HCT116 (cell line): Measurements from ENCODE around the gene C5AR2.

Experiments used
- CTCF ChIP-seq, 3 experiments: fragments of 200-600 bp in 1 of 3; sonication (generic) in 1 of 3; IDR thresholded peaks in 2 of 3; conservative IDR thresholded peaks in 1 of 3; 2 replicates each; pipeline ENCODE4 v1.5.1; 2012 to 2017; ENCODE audit warnings: low read depth in 2 of 3, low read length in 2 of 3, antibody characterized with exemption in 1 of 3, borderline replicate concordance in 1 of 3, control low read depth in 1 of 3, mild to moderate bottlenecking in 1 of 3, mixed read lengths in 1 of 3, mixed run types in 1 of 3, moderate library complexity in 1 of 3; ENCODE audit not compliant: insufficient read depth in 1 of 3
- EGR1 ChIP-seq: IDR thresholded peaks from 2 replicates; pipeline ENCODE4 v1.6.1; 2012; ENCODE audit warnings: low read depth
- EZH2 ChIP-seq: fragments of 200-600 bp; sonication (generic); IDR thresholded peaks from 2 replicates; pipeline ENCODE4 v1.6.1; 2017; ENCODE audit warnings: antibody characterized with exemption, mixed run types
- EZH2phosphoT487 ChIP-seq: fragments of 200-600 bp; IDR thresholded peaks from 2 replicates; pipeline ENCODE4 v1.6.1; 2018; ENCODE audit warnings: antibody characterized with exemption, borderline replicate concordance
- JUND ChIP-seq: IDR thresholded peaks from 2 replicates; pipeline ENCODE4 v1.6.1; 2012
- POLR2A ChIP-seq: IDR thresholded peaks from 2 replicates; pipeline ENCODE4 v1.7.0; 2011; ENCODE audit warnings: borderline replicate concordance; ENCODE audit not compliant: insufficient read depth, insufficient read length; ENCODE audit errors: extremely low read depth
- POLR2AphosphoS5 ChIP-seq: IDR thresholded peaks from 2 replicates; pipeline ENCODE4 v1.6.1; 2011; ENCODE audit warnings: mild to moderate bottlenecking, low read depth, low read length, moderate library complexity
- REST ChIP-seq: IDR thresholded peaks from 2 replicates; pipeline ENCODE4 v1.6.1; 2012; ENCODE audit warnings: low read depth
- YY1 ChIP-seq: IDR thresholded peaks from 2 replicates; pipeline ENCODE4 v1.6.1; 2011; ENCODE audit warnings: low read length, low read depth, moderate library complexity, mild to moderate bottlenecking; ENCODE audit not compliant: insufficient replicate concordance; ENCODE audit errors: extremely low read depth
- ZFX ChIP-seq: fragments of 450-650 bp; IDR thresholded peaks from 2 replicates; pipeline ENCODE4 v1.6.1; 2017
- ZNF274 ChIP-seq: fragments of 200-500 bp; sonication (Bioruptor generic); IDR thresholded peaks from 2 replicates; pipeline ENCODE4 v1.6.1; 2014; ENCODE audit warnings: mild to moderate bottlenecking, low read depth, low read length, inconsistent platforms
- TF ChIP-seq, protein P1 (sequence below): IDR thresholded peaks from 2 replicates; pipeline ENCODE4 v1.6.1; 2012

DNA sequence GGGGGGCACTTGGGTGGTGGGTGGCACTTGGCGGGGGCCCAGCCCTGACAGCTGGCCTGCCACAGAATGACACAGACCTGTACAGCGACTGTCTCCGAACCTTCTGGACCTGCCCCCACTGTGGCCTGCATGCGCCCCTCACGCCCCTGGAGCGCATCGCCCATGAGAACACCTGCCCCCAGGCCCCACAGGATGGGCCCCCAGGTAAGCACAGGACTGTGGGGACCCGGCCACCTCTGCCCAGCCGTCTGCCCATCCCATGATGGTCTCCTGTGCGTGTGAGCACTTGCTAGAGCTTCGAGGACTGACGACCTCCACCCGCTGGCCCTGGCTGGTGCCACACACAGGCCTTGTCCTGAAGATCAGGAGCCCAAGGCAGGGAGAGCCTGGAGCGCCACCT lies 49.1 kb downstream of the C5AR2 start:
- TF ChIP-seq CTCF (IDR thresholded peaks at IDR 0.05 in 2 of 3, conservative IDR thresholded peaks at IDR 0.05 in 1 of 3; ENCODE audit: borderline replicate concordance in 1 of 3, insufficient read depth in 1 of 3, low read depth in 2 of 3, low read length in 2 of 3) (no peak), POLR2A (no peak), EZH2phosphoT487 (no peak), REST (no peak), ZNF274 (no peak), JUND (no peak), POLR2AphosphoS5 (no peak), EZH2 (no peak), EGR1 (no peak), YY1 (no peak), ZFX (no peak)
- TF ChIP-seq, protein P1, sequence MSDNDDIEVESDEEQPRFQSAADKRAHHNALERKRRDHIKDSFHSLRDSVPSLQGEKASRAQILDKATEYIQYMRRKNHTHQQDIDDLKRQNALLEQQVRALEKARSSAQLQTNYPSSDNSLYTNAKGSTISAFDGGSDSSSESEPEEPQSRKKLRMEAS: no peak
